Osteocyte (in vitro differentiated cells): ENCODE results near the gene STK16. TPM values are rescaled to one million over a fixed set of nuclear protein-coding genes. Genes with fewer than 3 reads are reported as not detected.

Source experiments
- DNase-seq: peaks from one replicate; pipeline ENCODE4 v3.0.0; 2021; ENCODE audit warnings: mixed read lengths; ENCODE audit not compliant: unreplicated experiment; ENCODE audit errors: extremely low spot score
- H3K27ac Mint-ChIP-seq: one replicate; pipeline ENCODE4 v1.8.0; 2021; ENCODE audit warnings: mild to moderate bottlenecking, mixed read lengths; ENCODE audit not compliant: unreplicated experiment
- H3K27me3 Mint-ChIP-seq: one replicate; pipeline ENCODE4 v1.8.0; 2021; ENCODE audit warnings: mixed read lengths; ENCODE audit not compliant: unreplicated experiment
- H3K36me3 Mint-ChIP-seq: one replicate; pipeline ENCODE4 v1.8.0; 2021; ENCODE audit warnings: mixed read lengths; ENCODE audit not compliant: unreplicated experiment
- H3K4me1 Mint-ChIP-seq: one replicate; pipeline ENCODE4 v1.8.0; 2021; ENCODE audit warnings: mixed read lengths; ENCODE audit not compliant: unreplicated experiment
- H3K4me3 Mint-ChIP-seq: one replicate; pipeline ENCODE4 v1.8.0; 2021; ENCODE audit warnings: mild to moderate bottlenecking, moderate library complexity, mixed read lengths; ENCODE audit not compliant: unreplicated experiment
- H3K9me3 Mint-ChIP-seq: one replicate; pipeline ENCODE4 v1.8.0; 2021; ENCODE audit warnings: mixed read lengths; ENCODE audit not compliant: unreplicated experiment
- CTCF ChIP-seq: fragments of 200-600 bp; sonication (generic); IDR thresholded peaks from 2 replicates; pipeline ENCODE4 v1.5.0; 2021; ENCODE audit warnings: antibody characterized with exemption, mild to moderate bottlenecking, moderate library complexity
- total RNA-seq: library from RNA; stranded (reverse); gene quantifications from 2 replicates; pipeline ENCODE4 v1.2.1, GENCODE V29; 2021

Gene STK16
- total RNA-seq, 1 donor from 2014 or later: 28.3 TPM

GRCh38 chr2:219289195-219289536 lies 43.9 kb downstream of the STK16 start:
- Mint-ChIP-seq H3K9me3 (no peaks in the 10 kb centered on the region), H3K4me3 (no peak overlapping the region), H3K27me3 (no peaks in the 10 kb centered on the region), H3K27ac (peak overlapping the region; percentile 89), H3K36me3 (peaks cover 2% of the 10 kb centered on the region), H3K4me1 (peaks cover 33% of the 10 kb centered on the region)
- no peak for TF ChIP-seq CTCF
- DNase-seq: no peak

GRCh38 chr2:219289537-219290361 lies 44.5 kb downstream of the STK16 start:
- Mint-ChIP-seq H3K4me1 (peaks cover 36% of the 10 kb centered on the region), H3K27me3 (no peaks in the 10 kb centered on the region), H3K9me3 (no peaks in the 10 kb centered on the region)

GRCh38 chr2:219290381-219291171 lies 45.3 kb downstream of the STK16 start:
- DNase-seq: no peak
- H3K36me3 Mint-ChIP-seq: no peaks in the 10 kb centered on the region
- no peaks in the 10 kb centered on the region for H3K9me3 Mint-ChIP-seq
- no peaks in the 10 kb centered on the region for H3K27me3 Mint-ChIP-seq
- peaks cover 35% of the 10 kb centered on the region for H3K4me1 Mint-ChIP-seq
- no peak for TF ChIP-seq CTCF
- H3K4me3 Mint-ChIP-seq: no peak overlapping the region
- H3K27ac Mint-ChIP-seq: peak overlapping the region; percentile 89

More at GRCh38 chr2:219289537-219290361, 44.5 kb downstream of the STK16 start:
- peak overlapping the region; percentile 40 for H3K4me3 Mint-ChIP-seq
- H3K36me3 Mint-ChIP-seq: peaks cover 2% of the 10 kb centered on the region
- peak overlapping the region; percentile 89 for H3K27ac Mint-ChIP-seq
- TF ChIP-seq CTCF: no peak
- DNase-seq: peak; percentile 93

GRCh38 chr2:219291394-219291793 lies 46.1 kb downstream of the STK16 start:
- H3K9me3 Mint-ChIP-seq: no peaks in the 10 kb centered on the region
- H3K27ac Mint-ChIP-seq: no peak overlapping the region
- peaks cover 31% of the 10 kb centered on the region for H3K4me1 Mint-ChIP-seq
- no peak overlapping the region for H3K4me3 Mint-ChIP-seq
- no peak for DNase-seq
- H3K36me3 Mint-ChIP-seq: no peaks in the 10 kb centered on the region
- no peaks in the 10 kb centered on the region for H3K27me3 Mint-ChIP-seq
- no peak for TF ChIP-seq CTCF

GRCh38 chr2:219291910-219292490 lies 46.7 kb downstream of the STK16 start:
- Mint-ChIP-seq H3K4me1 (peaks cover 25% of the 10 kb centered on the region), H3K36me3 (no peaks in the 10 kb centered on the region), H3K9me3 (no peaks in the 10 kb centered on the region), H3K27ac (no peak overlapping the region), H3K27me3 (no peaks in the 10 kb centered on the region), H3K4me3 (no peak overlapping the region)
- no peak for DNase-seq
- no peak for TF ChIP-seq CTCF
